Activated CD8-positive, alpha-beta T cell treated with anti-CD3 and anti-CD28 coated beads for 36 hours (primary cell): ENCODE data around the gene HLA-DRB1. TPM values are rescaled to one million over a fixed set of nuclear protein-coding genes. Genes with fewer than 3 reads are reported as not detected.

Experiments used
- ATAC-seq: fragments of 200-7000 bp; cut with Tn5 transposase; one replicate; pipeline ENCODE4 v1.10.0; 2021; ENCODE audit warnings: mild to moderate bottlenecking, moderate library complexity
- CTCF ChIA-PET: fragments of 350-600 bp; sonication (Branson Sonifier 250); formaldehyde crosslinking; loops from one replicate; lab custom pipeline; 2021; ENCODE audit warnings: antibody characterized with exemption; lab: Charles Lee
- POLR2A ChIA-PET: fragments of 350-600 bp; sonication (Branson Sonifier 250); formaldehyde crosslinking; loops from one replicate; lab custom pipeline; 2021; ENCODE audit warnings: antibody characterized with exemption; lab: Charles Lee
- DNase-seq: peaks from one replicate; pipeline ENCODE4 v3.0.0-alpha.2; 2020
- H3K27ac Mint-ChIP-seq: one replicate; pipeline ENCODE4 v1.8.0; 2021; ENCODE audit warnings: mild to moderate bottlenecking, mixed read lengths
- H3K27me3 Mint-ChIP-seq: one replicate; pipeline ENCODE4 v1.8.0; 2021; ENCODE audit warnings: mixed read lengths
- H3K36me3 Mint-ChIP-seq: one replicate; pipeline ENCODE4 v1.8.0; 2021; ENCODE audit warnings: low read depth, mixed read lengths
- H3K4me1 Mint-ChIP-seq: one replicate; pipeline ENCODE4 v1.8.0; 2021; ENCODE audit warnings: low read depth, mixed read lengths
- H3K4me3 Mint-ChIP-seq: one replicate; pipeline ENCODE4 v1.8.0; 2021; ENCODE audit warnings: mild to moderate bottlenecking, moderate library complexity, mixed read lengths
- H3K9me3 Mint-ChIP-seq: one replicate; pipeline ENCODE4 v1.8.0; 2021; ENCODE audit warnings: mixed read lengths
- intact Hi-C: fragments of 100-400 bp; cut with micrococcal nuclease; formaldehyde crosslinking; loops from one replicate; pipeline ENCODE4 v1.10.0; 2022
- total RNA-seq, 2 experiments: library from RNA; stranded (reverse); gene quantifications; one replicate each; pipeline ENCODE4 v1.2.3, GENCODE V29; 2021
- TF ChIP-seq, protein P1 (sequence below): fragments of 200-600 bp; IDR thresholded peaks from one replicate; pipeline ENCODE4 v1.8.0; 2022; ENCODE audit warnings: antibody characterized with exemption, mild to moderate bottlenecking

HLA-DRB1 gene
- total RNA-seq, 2 experiments from 2014 or later: 21.8 to 22.7 TPM

DNA sequence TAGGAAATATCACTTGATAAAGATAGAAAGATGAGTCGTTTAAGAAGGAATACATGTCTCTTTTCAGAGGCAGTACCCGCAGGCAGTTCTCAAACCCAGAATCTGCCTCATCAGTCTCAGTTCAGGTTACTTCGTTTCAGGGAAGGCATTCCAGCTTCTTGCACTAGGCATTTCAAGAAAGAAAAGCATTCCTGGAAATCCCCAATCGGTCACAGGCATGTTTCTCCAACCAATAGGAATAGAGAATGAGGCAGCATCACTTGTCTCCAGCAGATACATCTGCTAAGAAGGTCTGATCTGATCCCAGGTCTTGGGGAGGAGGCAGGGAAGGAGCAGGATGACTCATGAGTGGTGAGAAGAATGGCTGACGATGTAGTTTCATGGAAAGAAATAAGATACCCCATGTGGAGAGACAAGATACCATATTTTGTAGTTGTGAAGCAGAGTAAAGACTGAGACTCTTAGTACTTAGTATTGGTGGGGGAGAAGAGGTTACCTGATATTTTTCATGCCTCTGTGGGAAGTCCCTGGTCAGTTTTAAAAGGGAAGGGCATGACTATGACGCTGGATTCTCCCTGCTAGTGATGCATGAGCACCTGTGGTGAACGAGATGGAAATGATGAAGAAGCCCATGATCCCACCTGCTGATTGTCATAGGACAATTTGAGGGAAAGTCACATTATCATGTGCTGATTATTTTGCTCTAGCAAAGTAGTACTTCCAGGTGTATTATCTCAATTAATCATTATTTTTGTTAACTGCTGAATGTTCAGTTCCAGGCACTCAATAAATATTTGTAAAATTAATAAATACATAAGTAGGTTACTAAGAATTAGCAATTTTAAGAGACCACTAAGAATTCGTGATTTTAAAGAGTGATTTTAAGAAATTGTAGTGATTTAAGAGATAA lies 20.3 kb upstream of the HLA-DRB1 start:
- Mint-ChIP-seq H3K4me1 (peaks cover 12% of the 10 kb centered on the region), H3K9me3 (no peaks in the 10 kb centered on the region), H3K27ac (no peak overlapping the region), H3K36me3 (no peaks in the 10 kb centered on the region), H3K4me3 (no peak overlapping the region), H3K27me3 (peaks cover 3% of the 10 kb centered on the region)
- DNase-seq: peak; percentile 66
- intact Hi-C loops: no loop called here
- ChIA-PET CTCF (interaction anchor here (1.1 to 1.5 kb wide), 2 partner anchors 13 to 90 kb away, joined by 4 to 10 read pairs; no protein-coding TSS in a partner anchor), POLR2A (interaction anchor here (1.4 kb wide), 1 partner anchor 13 kb away, joined by 3 read pairs; no protein-coding TSS in a partner anchor)
- peak; percentile 98 for ATAC-seq
- TF ChIP-seq, protein P1, sequence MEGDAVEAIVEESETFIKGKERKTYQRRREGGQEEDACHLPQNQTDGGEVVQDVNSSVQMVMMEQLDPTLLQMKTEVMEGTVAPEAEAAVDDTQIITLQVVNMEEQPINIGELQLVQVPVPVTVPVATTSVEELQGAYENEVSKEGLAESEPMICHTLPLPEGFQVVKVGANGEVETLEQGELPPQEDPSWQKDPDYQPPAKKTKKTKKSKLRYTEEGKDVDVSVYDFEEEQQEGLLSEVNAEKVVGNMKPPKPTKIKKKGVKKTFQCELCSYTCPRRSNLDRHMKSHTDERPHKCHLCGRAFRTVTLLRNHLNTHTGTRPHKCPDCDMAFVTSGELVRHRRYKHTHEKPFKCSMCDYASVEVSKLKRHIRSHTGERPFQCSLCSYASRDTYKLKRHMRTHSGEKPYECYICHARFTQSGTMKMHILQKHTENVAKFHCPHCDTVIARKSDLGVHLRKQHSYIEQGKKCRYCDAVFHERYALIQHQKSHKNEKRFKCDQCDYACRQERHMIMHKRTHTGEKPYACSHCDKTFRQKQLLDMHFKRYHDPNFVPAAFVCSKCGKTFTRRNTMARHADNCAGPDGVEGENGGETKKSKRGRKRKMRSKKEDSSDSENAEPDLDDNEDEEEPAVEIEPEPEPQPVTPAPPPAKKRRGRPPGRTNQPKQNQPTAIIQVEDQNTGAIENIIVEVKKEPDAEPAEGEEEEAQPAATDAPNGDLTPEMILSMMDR: no peak

DNA sequence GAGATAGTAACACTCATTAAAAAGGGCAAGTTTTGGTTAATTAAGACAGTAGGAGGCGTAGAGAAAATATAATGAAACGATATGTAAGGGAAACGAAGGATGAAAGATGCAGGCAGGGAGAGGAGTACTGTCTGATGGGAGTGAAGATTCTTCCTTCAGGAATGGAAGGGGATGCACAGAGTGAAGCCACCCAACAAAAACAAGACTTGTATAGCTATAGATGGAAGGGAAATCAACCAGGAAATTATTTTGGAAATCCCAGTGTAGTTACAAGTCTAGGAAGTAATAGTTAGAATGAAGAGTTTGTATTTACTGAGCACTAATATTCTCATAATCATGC lies 19.7 kb upstream of the HLA-DRB1 start:
- TF ChIP-seq, protein P1: no peak
- ATAC-seq (no peak), DNase-seq (no peak)
- Mint-ChIP-seq H3K27ac (no peak overlapping the region), H3K27me3 (peaks cover 3% of the 10 kb centered on the region), H3K36me3 (no peaks in the 10 kb centered on the region), H3K4me1 (peaks cover 17% of the 10 kb centered on the region), H3K4me3 (no peak overlapping the region), H3K9me3 (no peaks in the 10 kb centered on the region)
- intact Hi-C loops: no loop called here
- ChIA-PET CTCF (interaction anchor here (1.5 kb wide), 1 partner anchor 13 kb away, joined by 10 read pairs; no protein-coding TSS in a partner anchor), POLR2A (interaction anchor here (1.4 kb wide), 1 partner anchor 14 kb away, joined by 3 read pairs; no protein-coding TSS in a partner anchor)

DNA sequence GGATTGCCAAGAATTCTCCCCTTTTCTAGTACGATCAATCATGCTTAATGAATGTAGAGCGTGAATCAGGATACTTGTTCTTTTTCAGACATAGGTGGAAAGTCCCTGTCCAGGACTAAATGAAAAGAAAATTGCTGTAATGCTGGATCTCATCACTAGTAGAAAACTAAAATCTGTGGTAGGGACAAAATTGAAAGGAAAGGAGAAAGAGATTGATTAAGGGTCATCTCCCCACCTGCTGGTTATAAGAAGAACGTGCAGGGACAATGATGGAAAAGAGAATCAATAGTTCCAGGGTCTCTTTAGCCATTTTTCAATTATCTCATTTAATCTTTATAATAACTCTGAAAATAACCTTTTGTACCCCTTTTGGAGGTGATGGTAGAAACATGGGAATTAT lies 18.7 kb upstream of the HLA-DRB1 start:
- H3K4me3 Mint-ChIP-seq: no peak overlapping the region
- H3K4me1 Mint-ChIP-seq: peaks cover 23% of the 10 kb centered on the region
- no peaks in the 10 kb centered on the region for H3K36me3 Mint-ChIP-seq
- H3K9me3 Mint-ChIP-seq: no peaks in the 10 kb centered on the region
- TF ChIP-seq, protein P1: peak; percentile 49
- H3K27ac Mint-ChIP-seq: no peak overlapping the region
- peaks cover 3% of the 10 kb centered on the region for H3K27me3 Mint-ChIP-seq
- intact Hi-C loops: no loop called here
- POLR2A ChIA-PET: no interaction called here
- ATAC-seq: no peak
- CTCF ChIA-PET: no interaction called here
- no peak for DNase-seq

DNA sequence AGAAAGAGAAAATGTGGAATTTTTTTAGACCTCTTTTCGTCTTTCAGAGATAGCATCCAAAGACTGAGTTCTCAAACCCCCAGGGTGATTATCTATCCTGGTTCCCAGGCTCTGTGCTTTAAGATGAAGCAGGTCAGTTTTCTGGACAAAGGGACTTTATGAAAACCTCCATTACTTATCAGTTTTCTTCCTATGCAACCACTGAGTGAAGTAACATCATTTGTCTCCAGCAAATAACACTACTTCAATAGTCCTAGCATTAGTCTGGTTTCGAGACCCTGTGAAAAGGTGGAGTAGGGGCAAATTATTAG lies 18.3 kb upstream of the HLA-DRB1 start:
- Mint-ChIP-seq H3K4me3 (no peak overlapping the region), H3K4me1 (peaks cover 27% of the 10 kb centered on the region), H3K27ac (no peak overlapping the region), H3K36me3 (peaks cover 2% of the 10 kb centered on the region), H3K27me3 (peaks cover 3% of the 10 kb centered on the region), H3K9me3 (peaks cover 3% of the 10 kb centered on the region)
- DNase-seq (no peak), ATAC-seq (no peak)
- POLR2A ChIA-PET: no interaction called here
- intact Hi-C loops: no loop called here
- TF ChIP-seq, protein P1: no peak
- CTCF ChIA-PET: no interaction called here
